ENCODE results near the gene SNAPIN. TPM values are rescaled to one million over a fixed set of nuclear protein-coding genes. Genes with fewer than 3 reads are reported as not detected.

The SNAPIN gene
- total RNA-seq, 1 experiment from 2014 or later = 23.4 TPM

- Mint-ChIP-seq H3K36me3 (peaks cover 9% of the 10 kb centered on the region), H3K27ac (no peak overlapping the region), H3K27me3 (ENCODE audit: low read depth) (no peaks in the 10 kb centered on the region), H3K9me3 (no peaks in the 10 kb centered on the region; the same call in 1 of the 2 replicates), H3K4me1 (peaks cover 43% of the 10 kb centered on the region), H3K4me3 (no peak overlapping the region)
- POLR2A ChIA-PET = interaction anchor here (0.6 kb wide), 1 partner anchor 99 kb away, joined by 3 read pairs; no protein-coding TSS in a partner anchor
- ATAC-seq (no peak), DNase-seq (ENCODE audit: low spot score) (no peak)
- CTCF ChIA-PET = interaction anchor here (0.6 to 1.4 kb wide), 2 partner anchors 63 to 299 kb away, joined by 4 to 5 read pairs; no protein-coding TSS in a partner anchor
- TF ChIP-seq IRF1 (CRISPR knock-in tag; IDR thresholded peaks at IDR 0.05) = no peak
- TF ChIP-seq, protein P1, sequence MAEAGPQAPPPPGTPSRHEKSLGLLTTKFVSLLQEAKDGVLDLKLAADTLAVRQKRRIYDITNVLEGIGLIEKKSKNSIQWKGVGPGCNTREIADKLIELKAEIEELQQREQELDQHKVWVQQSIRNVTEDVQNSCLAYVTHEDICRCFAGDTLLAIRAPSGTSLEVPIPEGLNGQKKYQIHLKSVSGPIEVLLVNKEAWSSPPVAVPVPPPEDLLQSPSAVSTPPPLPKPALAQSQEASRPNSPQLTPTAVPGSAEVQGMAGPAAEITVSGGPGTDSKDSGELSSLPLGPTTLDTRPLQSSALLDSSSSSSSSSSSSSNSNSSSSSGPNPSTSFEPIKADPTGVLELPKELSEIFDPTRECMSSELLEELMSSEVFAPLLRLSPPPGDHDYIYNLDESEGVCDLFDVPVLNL (CRISPR knock-in tag; IDR thresholded peaks at IDR 0.05; ENCODE audit: borderline replicate concordance, low read depth) = no peak
- TF ChIP-seq, protein P2, sequence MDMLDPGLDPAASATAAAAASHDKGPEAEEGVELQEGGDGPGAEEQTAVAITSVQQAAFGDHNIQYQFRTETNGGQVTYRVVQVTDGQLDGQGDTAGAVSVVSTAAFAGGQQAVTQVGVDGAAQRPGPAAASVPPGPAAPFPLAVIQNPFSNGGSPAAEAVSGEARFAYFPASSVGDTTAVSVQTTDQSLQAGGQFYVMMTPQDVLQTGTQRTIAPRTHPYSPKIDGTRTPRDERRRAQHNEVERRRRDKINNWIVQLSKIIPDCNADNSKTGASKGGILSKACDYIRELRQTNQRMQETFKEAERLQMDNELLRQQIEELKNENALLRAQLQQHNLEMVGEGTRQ (CRISPR knock-in tag; IDR thresholded peaks at IDR 0.05) = no peak
- TF ChIP-seq RELA (CRISPR knock-in tag; IDR thresholded peaks at IDR 0.05; ENCODE audit: borderline replicate concordance) = no peak
- TF ChIP-seq TEAD4 (CRISPR knock-in tag; IDR thresholded peaks at IDR 0.05) = no peak
- no peak for TF ChIP-seq CREB1 (CRISPR knock-in tag; IDR thresholded peaks at IDR 0.05)
- TF ChIP-seq, protein P3, sequence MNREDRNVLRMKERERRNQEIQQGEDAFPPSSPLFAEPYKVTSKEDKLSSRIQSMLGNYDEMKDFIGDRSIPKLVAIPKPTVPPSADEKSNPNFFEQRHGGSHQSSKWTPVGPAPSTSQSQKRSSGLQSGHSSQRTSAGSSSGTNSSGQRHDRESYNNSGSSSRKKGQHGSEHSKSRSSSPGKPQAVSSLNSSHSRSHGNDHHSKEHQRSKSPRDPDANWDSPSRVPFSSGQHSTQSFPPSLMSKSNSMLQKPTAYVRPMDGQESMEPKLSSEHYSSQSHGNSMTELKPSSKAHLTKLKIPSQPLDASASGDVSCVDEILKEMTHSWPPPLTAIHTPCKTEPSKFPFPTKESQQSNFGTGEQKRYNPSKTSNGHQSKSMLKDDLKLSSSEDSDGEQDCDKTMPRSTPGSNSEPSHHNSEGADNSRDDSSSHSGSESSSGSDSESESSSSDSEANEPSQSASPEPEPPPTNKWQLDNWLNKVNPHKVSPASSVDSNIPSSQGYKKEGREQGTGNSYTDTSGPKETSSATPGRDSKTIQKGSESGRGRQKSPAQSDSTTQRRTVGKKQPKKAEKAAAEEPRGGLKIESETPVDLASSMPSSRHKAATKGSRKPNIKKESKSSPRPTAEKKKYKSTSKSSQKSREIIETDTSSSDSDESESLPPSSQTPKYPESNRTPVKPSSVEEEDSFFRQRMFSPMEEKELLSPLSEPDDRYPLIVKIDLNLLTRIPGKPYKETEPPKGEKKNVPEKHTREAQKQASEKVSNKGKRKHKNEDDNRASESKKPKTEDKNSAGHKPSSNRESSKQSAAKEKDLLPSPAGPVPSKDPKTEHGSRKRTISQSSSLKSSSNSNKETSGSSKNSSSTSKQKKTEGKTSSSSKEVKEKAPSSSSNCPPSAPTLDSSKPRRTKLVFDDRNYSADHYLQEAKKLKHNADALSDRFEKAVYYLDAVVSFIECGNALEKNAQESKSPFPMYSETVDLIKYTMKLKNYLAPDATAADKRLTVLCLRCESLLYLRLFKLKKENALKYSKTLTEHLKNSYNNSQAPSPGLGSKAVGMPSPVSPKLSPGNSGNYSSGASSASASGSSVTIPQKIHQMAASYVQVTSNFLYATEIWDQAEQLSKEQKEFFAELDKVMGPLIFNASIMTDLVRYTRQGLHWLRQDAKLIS (CRISPR knock-in tag; IDR thresholded peaks at IDR 0.05; ENCODE audit: borderline replicate concordance) = no peak
- no peak for TF ChIP-seq NFATC4 (CRISPR knock-in tag; IDR thresholded peaks at IDR 0.05)
- TF ChIP-seq FOXP1 (CRISPR knock-in tag; IDR thresholded peaks at IDR 0.05; ENCODE audit: borderline replicate concordance) = no peak
- no peak for TF ChIP-seq FOXJ3 (CRISPR knock-in tag; IDR thresholded peaks at IDR 0.05; ENCODE audit: borderline replicate concordance)
- no peak for TF ChIP-seq ZNF121 (CRISPR knock-in tag; IDR thresholded peaks at IDR 0.05)
- TF ChIP-seq ZNF532 (CRISPR knock-in tag; IDR thresholded peaks at IDR 0.05; ENCODE audit: borderline replicate concordance) = no peak
- TF ChIP-seq ZNF281 (CRISPR knock-in tag; IDR thresholded peaks at IDR 0.05) = no peak
- TF ChIP-seq CREM (CRISPR knock-in tag; IDR thresholded peaks at IDR 0.05) = no peak
- TF ChIP-seq, protein P4, sequence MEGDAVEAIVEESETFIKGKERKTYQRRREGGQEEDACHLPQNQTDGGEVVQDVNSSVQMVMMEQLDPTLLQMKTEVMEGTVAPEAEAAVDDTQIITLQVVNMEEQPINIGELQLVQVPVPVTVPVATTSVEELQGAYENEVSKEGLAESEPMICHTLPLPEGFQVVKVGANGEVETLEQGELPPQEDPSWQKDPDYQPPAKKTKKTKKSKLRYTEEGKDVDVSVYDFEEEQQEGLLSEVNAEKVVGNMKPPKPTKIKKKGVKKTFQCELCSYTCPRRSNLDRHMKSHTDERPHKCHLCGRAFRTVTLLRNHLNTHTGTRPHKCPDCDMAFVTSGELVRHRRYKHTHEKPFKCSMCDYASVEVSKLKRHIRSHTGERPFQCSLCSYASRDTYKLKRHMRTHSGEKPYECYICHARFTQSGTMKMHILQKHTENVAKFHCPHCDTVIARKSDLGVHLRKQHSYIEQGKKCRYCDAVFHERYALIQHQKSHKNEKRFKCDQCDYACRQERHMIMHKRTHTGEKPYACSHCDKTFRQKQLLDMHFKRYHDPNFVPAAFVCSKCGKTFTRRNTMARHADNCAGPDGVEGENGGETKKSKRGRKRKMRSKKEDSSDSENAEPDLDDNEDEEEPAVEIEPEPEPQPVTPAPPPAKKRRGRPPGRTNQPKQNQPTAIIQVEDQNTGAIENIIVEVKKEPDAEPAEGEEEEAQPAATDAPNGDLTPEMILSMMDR (IDR thresholded peaks at IDR 0.05) = no peak
Measured at GRCh38 chr1:153631047-153632022, 27.2 kb upstream of the SNAPIN start.

Data from WTC11 (cell line).